Measurements from ENCODE around the gene CEBPB. TPM values are rescaled to one million over a fixed set of nuclear protein-coding genes. Genes with fewer than 3 reads are reported as not detected.

CEBPB gene
- total RNA-seq, 1 experiment from 2014 or later, result 137 TPM

GRCh38 chr20:50221501-50222308 lies 31.1 kb downstream of the CEBPB start:
- Mint-ChIP-seq H3K4me1 (ENCODE audit: low read depth, unreplicated experiment) (peaks cover 54% of the 10 kb centered on the region), H3K4me3 (ENCODE audit: low read depth, unreplicated experiment) (no peak overlapping the region), H3K27me3 (ENCODE audit: unreplicated experiment) (no peaks in the 10 kb centered on the region), H3K9me3 (ENCODE audit: low read depth, unreplicated experiment) (no peaks in the 10 kb centered on the region), H3K27ac (ENCODE audit: unreplicated experiment) (no peak overlapping the region), H3K36me3 (ENCODE audit: insufficient read depth, unreplicated experiment) (peaks cover 8% of the 10 kb centered on the region)
- peak; percentile 64 for DNase-seq
- intact Hi-C loops (cut with micrococcal nuclease; ENCODE audit: unreplicated experiment), result loop anchor here (1.0 kb wide), 1 partner anchor 24 kb away; no protein-coding TSS in a partner anchor
- no peak for TF ChIP-seq CTCF (IDR thresholded peaks at IDR 0.05; ENCODE audit: unreplicated experiment)
- BruUV-seq (replicated peaks), result no TSS peak
- CTCF ChIA-PET, result interaction anchor here (1.5 kb wide), 1 partner anchor 16 kb away, joined by 5 read pairs; no protein-coding TSS in a partner anchor

- no TSS peak for BruUV-seq (replicated peaks)
- Mint-ChIP-seq H3K27ac (ENCODE audit: unreplicated experiment) (no peak overlapping the region), H3K4me3 (ENCODE audit: low read depth, unreplicated experiment) (no peak overlapping the region), H3K4me1 (ENCODE audit: low read depth, unreplicated experiment) (peaks cover 59% of the 10 kb centered on the region), H3K9me3 (ENCODE audit: low read depth, unreplicated experiment) (no peaks in the 10 kb centered on the region), H3K27me3 (ENCODE audit: unreplicated experiment) (no peaks in the 10 kb centered on the region), H3K36me3 (ENCODE audit: insufficient read depth, unreplicated experiment) (peaks cover 8% of the 10 kb centered on the region)
- TF ChIP-seq CTCF (IDR thresholded peaks at IDR 0.05; ENCODE audit: unreplicated experiment), result no peak
- intact Hi-C loops (cut with micrococcal nuclease; ENCODE audit: unreplicated experiment), result no loop called here
- CTCF ChIA-PET, result interaction anchor here (1.5 kb wide), 1 partner anchor 15 kb away, joined by 5 read pairs; no protein-coding TSS in a partner anchor
- no peak for DNase-seq
These were observed 31.8 kb downstream of the CEBPB start for GRCh38 chr20:50222309-50223038.

GRCh38 chr20:50223039-50224005 lies 32.7 kb downstream of the CEBPB start:
- intact Hi-C loops (cut with micrococcal nuclease; ENCODE audit: unreplicated experiment), result no loop called here
- no TSS peak for BruUV-seq (replicated peaks)
- H3K27ac Mint-ChIP-seq (ENCODE audit: unreplicated experiment), result no peak overlapping the region
- CTCF ChIA-PET, result interaction anchor here (1.3 kb wide), 1 partner anchor 9 kb away, joined by 3 read pairs; no protein-coding TSS in a partner anchor
- no peak for TF ChIP-seq CTCF (IDR thresholded peaks at IDR 0.05; ENCODE audit: unreplicated experiment)
- peaks cover 8% of the 10 kb centered on the region for H3K36me3 Mint-ChIP-seq (ENCODE audit: insufficient read depth, unreplicated experiment)
- peaks cover 59% of the 10 kb centered on the region for H3K4me1 Mint-ChIP-seq (ENCODE audit: low read depth, unreplicated experiment)
- no peak for DNase-seq
- H3K4me3 Mint-ChIP-seq (ENCODE audit: low read depth, unreplicated experiment), result no peak overlapping the region
- H3K27me3 Mint-ChIP-seq (ENCODE audit: unreplicated experiment), result no peaks in the 10 kb centered on the region
- no peaks in the 10 kb centered on the region for H3K9me3 Mint-ChIP-seq (ENCODE audit: low read depth, unreplicated experiment)

GRCh38 chr20:50224052-50224451 lies 33.4 kb downstream of the CEBPB start:
- Mint-ChIP-seq H3K36me3 (ENCODE audit: insufficient read depth, unreplicated experiment) (peaks cover 9% of the 10 kb centered on the region), H3K4me1 (ENCODE audit: low read depth, unreplicated experiment) (peaks cover 56% of the 10 kb centered on the region), H3K9me3 (ENCODE audit: low read depth, unreplicated experiment) (no peaks in the 10 kb centered on the region), H3K27me3 (ENCODE audit: unreplicated experiment) (no peaks in the 10 kb centered on the region), H3K27ac (ENCODE audit: unreplicated experiment) (no peak overlapping the region), H3K4me3 (ENCODE audit: low read depth, unreplicated experiment) (no peak overlapping the region)
- no peak for TF ChIP-seq CTCF (IDR thresholded peaks at IDR 0.05; ENCODE audit: unreplicated experiment)
- DNase-seq, result no peak
- no TSS peak for BruUV-seq (replicated peaks)
- CTCF ChIA-PET, result interaction anchor here (0.9 to 1.3 kb wide), 2 partner anchors 10 to 33 kb away, joined by 3 to 5 read pairs; partner anchors contain the start of gene CEBPB
- intact Hi-C loops (cut with micrococcal nuclease; ENCODE audit: unreplicated experiment), result no loop called here

All from Calu3 (cell line).